ENCODE measurements around the gene TNFSF13B. TPM values are rescaled to one million over a fixed set of nuclear protein-coding genes. Genes with fewer than 3 reads are reported as not detected.
"Not testable (repeated sequence)": the region's sequence is repeated elsewhere in the genome, so short reads cannot be mapped to it uniquely, and the experiment has no call there.

The TNFSF13B gene
- total and polyA plus RNA-seq, 2 of the 8 experiments (the other 6 are each of a cell fraction or from before 2014, with no cell fraction given) = not detected

GRCh38 chr13:108311596-108311995 lies 42.1 kb downstream of the TNFSF13B start:
- H2AK5ac ChIP-seq (ENCODE audit: low read depth, low read length); H3K18ac ChIP-seq (ENCODE audit: extremely low read depth, low read length); H3K27ac ChIP-seq (ENCODE audit: low read depth, low read length); H4K20me1 ChIP-seq (replicated peaks in 1 of 2; ENCODE audit: control insufficient read depth in 1 of 2, insufficient read depth in 2 of 2, low read length in 2 of 2); H2BK20ac ChIP-seq (ENCODE audit: low read length); DNase-seq (ENCODE audit: low read depth in 1 of 2, low spot score in 2 of 2); H2BK15ac ChIP-seq (ENCODE audit: low read length); H3K36me3 ChIP-seq (ENCODE audit: control insufficient read depth in 2 of 4, insufficient read depth in 4 of 4, low read length in 3 of 4); H3K14ac ChIP-seq (ENCODE audit: insufficient read length); POLR2A ChIA-PET (ENCODE audit: partially characterized antibody); H3K79me2 ChIP-seq (ENCODE audit: control insufficient read depth in 1 of 2, insufficient read depth in 2 of 2, low read length in 2 of 2); H3K27me3 ChIP-seq (replicated peaks in 1 of 4; ENCODE audit: control insufficient read depth in 3 of 4, extremely low read depth in 1 of 4, insufficient read depth in 3 of 4, low read length in 3 of 4); H3K4me3 ChIP-seq (ENCODE audit: extremely low read depth in 1 of 4, insufficient read depth in 2 of 4, low read depth in 3 of 4, low read length in 4 of 4); H2BK120ac ChIP-seq (replicated peaks; ENCODE audit: low read depth, low read length); H3K4me2 ChIP-seq (ENCODE audit: insufficient read depth in 1 of 2, low read depth in 2 of 2, low read length in 2 of 2); H3K4me1 ChIP-seq (replicated peaks in 1 of 4; ENCODE audit: control insufficient read depth in 3 of 4, insufficient read depth in 4 of 4, low read length in 3 of 4); H3K23me2 ChIP-seq (ENCODE audit: low read depth, low read length); H4K8ac ChIP-seq (ENCODE audit: extremely low read depth, insufficient read depth, low read length); H4K91ac ChIP-seq (replicated peaks; ENCODE audit: insufficient read length, low read length); H2BK5ac ChIP-seq (ENCODE audit: low read depth, low read length); H3K4ac ChIP-seq (replicated peaks; ENCODE audit: insufficient read length, low read depth, low read length); H4K5ac ChIP-seq (ENCODE audit: insufficient read length, low read depth, low read length); H3K23ac ChIP-seq (ENCODE audit: insufficient read length); H3K9me3 ChIP-seq (ENCODE audit: insufficient read depth in 2 of 2, low read depth in 1 of 2, low read length in 1 of 2); H3K79me1 ChIP-seq (ENCODE audit: low read depth, low read length); H2AFZ ChIP-seq (ENCODE audit: low read length); H3K9ac ChIP-seq (replicated peaks in 1 of 4; ENCODE audit: extremely low read depth in 1 of 4, low read depth in 3 of 4, low read length in 3 of 4); H2BK12ac ChIP-seq (ENCODE audit: low read depth, low read length); FAIRE-seq; H3K56ac ChIP-seq (replicated peaks; ENCODE audit: insufficient read length, low read depth, low read length); CTCF ChIA-PET (ENCODE audit: partially characterized antibody): not testable (repeated sequence)
- WGBS, 2 experiments (ENCODE audit: extremely low coverage in 1 of 2, insufficient coverage in 1 of 2, insufficient read length in 1 of 2, insufficient replicate concordance in 2 of 2, low coverage in 1 of 2, low lambda C conversion rate in 2 of 2, missing lambda C conversion rate in 1 of 2) = 87% methylated on average over 3 of the region's 4 CpGs; no CpG with 5 or more reads in 1 of the 2 experiments

Measured in H1 (cell line).